B cell (primary cell): ENCODE data around the gene FRMD4A. TPM values are rescaled to one million over a fixed set of nuclear protein-coding genes. Genes with fewer than 3 reads are reported as not detected.

ENCODE experiments used
- ATAC-seq: fragments of 200-7000 bp; cut with Tn5 transposase; one replicate; pipeline ENCODE4 v1.10.0; 2021; ENCODE audit warnings: low read depth, mild to moderate bottlenecking, moderate number of reproducible peaks, moderate library complexity
- CTCF ChIA-PET: fragments of 350-600 bp; sonication (Branson Sonifier 250); formaldehyde crosslinking; loops from one replicate; lab custom pipeline; 2021; ENCODE audit warnings: antibody characterized with exemption, inconsistent platforms; lab: Charles Lee
- POLR2A ChIA-PET: fragments of 350-600 bp; sonication (Branson Sonifier 250); formaldehyde crosslinking; loops from one replicate; lab custom pipeline; 2021; ENCODE audit warnings: antibody characterized with exemption; lab: Charles Lee
- DNase-seq: peaks from one replicate; pipeline ENCODE4 v3.0.0; 2013
- H2AFZ ChIP-seq: 2 replicates; pipeline ENCODE4 v1.6.1; 2012; ENCODE audit warnings: mild to moderate bottlenecking, low read depth, low read length; ENCODE audit not compliant: insufficient read depth, poor library complexity, severe bottlenecking
- H3K27ac ChIP-seq, 2 donors: 1 replicate in 1 of 2; 2 replicates in 1 of 2; pipeline ENCODE4 v1.5.1; 2012 to 2013; ENCODE audit warnings: low read length in 2 of 2, mild to moderate bottlenecking in 2 of 2, moderate library complexity in 1 of 2
- H3K27me3 ChIP-seq, 4 experiments: fragments of 200-600 bp in 1 of 4; sonication (generic) in 1 of 4; replicated peaks in 1 of 4; 1 replicate in 2 of 4; 2 replicates in 2 of 4; pipeline versions ENCODE4 v1.6.1 to v1.7.0; 2013 to 2016; ENCODE audit warnings: low read length in 3 of 4, mild to moderate bottlenecking in 2 of 4, mixed read lengths in 1 of 4, moderate library complexity in 1 of 4; ENCODE audit not compliant: insufficient read depth in 4 of 4, control insufficient read depth in 3 of 4; ENCODE audit errors: control extremely low read depth in 1 of 4
- H3K36me3 ChIP-seq, 2 experiments: replicated peaks in 1 of 2; 1 replicate in 1 of 2; 2 replicates in 1 of 2; pipeline versions ENCODE4 v1.6.1 to v1.7.1; 2013; ENCODE audit warnings: low read length in 1 of 2; ENCODE audit not compliant: insufficient read depth in 2 of 2, control insufficient read depth in 1 of 2; ENCODE audit errors: control extremely low read depth in 1 of 2, extremely low read depth in 1 of 2
- H3K4me1 ChIP-seq, 2 donors: fragments of 200-600 bp in 1 of 2; sonication (generic) in 1 of 2; 1 replicate in 1 of 2; 2 replicates in 1 of 2; pipeline versions ENCODE4 v1.5.1 to v1.6.1; 2013 to 2017; ENCODE audit warnings: low read length in 2 of 2; ENCODE audit not compliant: control insufficient read depth in 2 of 2, insufficient read depth in 2 of 2
- H3K4me2 ChIP-seq: replicated peaks from 2 replicates; pipeline ENCODE3; 2012; ENCODE audit warnings: mild to moderate bottlenecking, low read depth, low read length; ENCODE audit not compliant: poor library complexity, severe bottlenecking
- H3K4me3 ChIP-seq, 5 experiments: fragments of 200-600 bp in 1 of 5; sonication (generic) in 1 of 5; 1 replicate in 3 of 5; 2 replicates in 2 of 5; pipeline versions ENCODE4 v1.5.1 to v1.7.0; 2011 to 2016; ENCODE audit warnings: low read length in 4 of 5, mild to moderate bottlenecking in 4 of 5, low read depth in 2 of 5, control low read depth in 1 of 5, moderate library complexity in 1 of 5; ENCODE audit not compliant: insufficient read depth in 1 of 5; ENCODE audit errors: control extremely low read depth in 1 of 5, extremely low read depth in 1 of 5
- H3K79me2 ChIP-seq: fragments of 200-600 bp; sonication (generic); one replicate; pipeline ENCODE4 v1.6.0; 2016; ENCODE audit warnings: low read length; ENCODE audit not compliant: control insufficient read depth, insufficient read depth
- H3K9ac ChIP-seq: fragments of 200-600 bp; sonication (generic); 2 replicates; pipeline ENCODE4 v1.6.1; 2017; ENCODE audit warnings: mild to moderate bottlenecking, low read length, moderate library complexity
- H3K9me3 ChIP-seq, 3 donors: one replicate each; pipeline versions ENCODE4 v1.6.1 to v1.7.1; 2013; ENCODE audit warnings: low read length in 2 of 3; ENCODE audit not compliant: control insufficient read depth in 2 of 3, insufficient read depth in 1 of 3; ENCODE audit errors: control extremely low read depth in 1 of 3
- H4K20me1 ChIP-seq: 2 replicates; pipeline ENCODE4 v1.6.0; 2012; ENCODE audit warnings: mild to moderate bottlenecking, low read length; ENCODE audit not compliant: insufficient read depth, control insufficient read depth, poor library complexity, severe bottlenecking
- H3K27ac Mint-ChIP-seq: one replicate; pipeline ENCODE4 v1.8.0; 2021; ENCODE audit warnings: mixed read lengths
- H3K27me3 Mint-ChIP-seq: one replicate; pipeline ENCODE4 v1.8.0; 2021; ENCODE audit warnings: mixed read lengths
- H3K4me1 Mint-ChIP-seq: one replicate; pipeline ENCODE4 v1.8.0; 2021; ENCODE audit warnings: mixed read lengths
- H3K4me3 Mint-ChIP-seq: one replicate; pipeline ENCODE4 v1.8.0; 2021; ENCODE audit warnings: mixed read lengths
- H3K9me3 Mint-ChIP-seq: one replicate; pipeline ENCODE4 v1.8.0; 2022; ENCODE audit warnings: mixed read lengths; ENCODE audit not compliant: insufficient read depth
- EZH2 ChIP-seq: IDR thresholded peaks from 2 replicates; pipeline ENCODE4 v1.6.1; 2012; ENCODE audit warnings: borderline replicate concordance, low read depth, mild to moderate bottlenecking, moderate library complexity, low read length; ENCODE audit not compliant: insufficient read depth, poor library complexity, severe bottlenecking
- WGBS: methylation state at CpG from one replicate; pipeline ENCODE4 v1.1.5; 2013; ENCODE audit warnings: missing lambda C conversion rate; ENCODE audit not compliant: insufficient coverage; 5-methylcytosine and 5-hydroxymethylcytosine counted together
- intact Hi-C: fragments of 100-400 bp; cut with micrococcal nuclease; formaldehyde crosslinking; loops from one replicate; pipeline ENCODE4 v1.10.0; 2022
- polyA plus RNA-seq: library from polyadenylated mRNA; depleted of rRNA; stranded (reverse); fragments of >200 nt; gene quantifications from 2 replicates; pipeline ENCODE4 v1.2.3, GENCODE V29; 2012
- total RNA-seq, 2 donors: library from RNA; stranded (reverse); fragments of 120-200 nt in 1 of 2; gene quantifications; 1 replicate in 1 of 2; 2 replicates in 1 of 2; pipeline versions ENCODE4 v1.2.3 to v1.2.4, GENCODE V29; 2013 to 2022
- TF ChIP-seq, protein P1 (sequence below): fragments of 200-600 bp; IDR thresholded peaks from one replicate; pipeline ENCODE4 v1.8.0; 2022; ENCODE audit warnings: antibody characterized with exemption, mild to moderate bottlenecking

Gene FRMD4A
- total and polyA plus RNA-seq, 2 donors (not counting 1 experiment from before 2014, with no cell fraction given), result 0.76 to 3.4 TPM

DNA sequence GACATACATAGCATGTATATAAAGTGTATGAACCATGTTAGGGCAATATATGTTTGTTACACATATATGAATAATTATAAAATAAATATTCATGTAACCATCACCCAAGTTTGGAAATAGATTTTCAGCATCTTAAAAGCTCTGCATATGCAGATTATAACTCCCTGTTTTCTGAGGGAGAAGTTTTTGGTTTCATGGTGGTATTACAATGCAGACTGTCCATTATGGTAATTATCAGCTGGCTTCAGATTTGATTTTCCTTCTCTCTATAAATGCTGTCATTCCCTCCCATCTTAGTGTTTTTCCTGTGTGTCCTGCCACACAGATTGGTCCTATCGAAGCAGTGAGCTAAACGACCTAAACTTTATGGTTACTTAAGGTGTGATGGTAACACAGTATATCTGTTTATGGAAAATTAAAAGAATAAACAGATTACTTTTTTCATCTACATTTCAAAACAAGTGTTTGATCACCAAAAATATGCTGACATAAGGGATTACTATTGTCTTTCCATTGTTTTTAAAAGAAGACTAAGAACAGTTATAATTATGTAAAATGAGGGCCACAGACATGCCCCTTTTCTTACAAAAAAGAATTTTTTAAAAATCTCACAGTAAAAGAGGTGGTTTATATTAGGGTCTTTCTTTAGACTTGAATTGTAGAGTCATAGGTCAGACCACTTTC, 726.2 kb downstream of the FRMD4A start:
- ATAC-seq, result no peak
- H3K4me1 ChIP-seq, result no peaks in the 10 kb centered on the region
- H3K9me3 ChIP-seq, result no peaks in the 10 kb centered on the region
- H3K27me3 Mint-ChIP-seq, result no peaks in the 10 kb centered on the region
- H3K9me3 Mint-ChIP-seq, result no peaks in the 10 kb centered on the region
- no peak overlapping the region for H3K27ac Mint-ChIP-seq
- H3K4me3 Mint-ChIP-seq, result no peak overlapping the region
- H3K27me3 ChIP-seq, result no peaks in the 10 kb centered on the region
- no peaks in the 10 kb centered on the region for H3K4me1 Mint-ChIP-seq
- WGBS, result no CpG with 5 or more reads among the region's 2 CpGs
- no peak overlapping the region for H3K4me2 ChIP-seq
- POLR2A ChIA-PET, result no interaction called here
- intact Hi-C loops, result no loop called here
- CTCF ChIA-PET, result interaction anchor here (0.9 kb wide), 1 partner anchor 14 kb away, joined by 3 read pairs; no protein-coding TSS in a partner anchor
- TF ChIP-seq, protein P1, sequence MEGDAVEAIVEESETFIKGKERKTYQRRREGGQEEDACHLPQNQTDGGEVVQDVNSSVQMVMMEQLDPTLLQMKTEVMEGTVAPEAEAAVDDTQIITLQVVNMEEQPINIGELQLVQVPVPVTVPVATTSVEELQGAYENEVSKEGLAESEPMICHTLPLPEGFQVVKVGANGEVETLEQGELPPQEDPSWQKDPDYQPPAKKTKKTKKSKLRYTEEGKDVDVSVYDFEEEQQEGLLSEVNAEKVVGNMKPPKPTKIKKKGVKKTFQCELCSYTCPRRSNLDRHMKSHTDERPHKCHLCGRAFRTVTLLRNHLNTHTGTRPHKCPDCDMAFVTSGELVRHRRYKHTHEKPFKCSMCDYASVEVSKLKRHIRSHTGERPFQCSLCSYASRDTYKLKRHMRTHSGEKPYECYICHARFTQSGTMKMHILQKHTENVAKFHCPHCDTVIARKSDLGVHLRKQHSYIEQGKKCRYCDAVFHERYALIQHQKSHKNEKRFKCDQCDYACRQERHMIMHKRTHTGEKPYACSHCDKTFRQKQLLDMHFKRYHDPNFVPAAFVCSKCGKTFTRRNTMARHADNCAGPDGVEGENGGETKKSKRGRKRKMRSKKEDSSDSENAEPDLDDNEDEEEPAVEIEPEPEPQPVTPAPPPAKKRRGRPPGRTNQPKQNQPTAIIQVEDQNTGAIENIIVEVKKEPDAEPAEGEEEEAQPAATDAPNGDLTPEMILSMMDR, result no peak
- no peak for TF ChIP-seq EZH2
- no peak overlapping the region for H3K27ac ChIP-seq
- no peak overlapping the region for H3K4me3 ChIP-seq
- no peak overlapping the region for H2AFZ ChIP-seq
- DNase-seq, result no peak
- no peaks in the 10 kb centered on the region for H3K79me2 ChIP-seq
- no peak overlapping the region for H3K9ac ChIP-seq
- H3K36me3 ChIP-seq, result peaks cover 6 to 44% of the 10 kb centered on the region in 2 experiments
- no peaks in the 10 kb centered on the region for H4K20me1 ChIP-seq

DNA sequence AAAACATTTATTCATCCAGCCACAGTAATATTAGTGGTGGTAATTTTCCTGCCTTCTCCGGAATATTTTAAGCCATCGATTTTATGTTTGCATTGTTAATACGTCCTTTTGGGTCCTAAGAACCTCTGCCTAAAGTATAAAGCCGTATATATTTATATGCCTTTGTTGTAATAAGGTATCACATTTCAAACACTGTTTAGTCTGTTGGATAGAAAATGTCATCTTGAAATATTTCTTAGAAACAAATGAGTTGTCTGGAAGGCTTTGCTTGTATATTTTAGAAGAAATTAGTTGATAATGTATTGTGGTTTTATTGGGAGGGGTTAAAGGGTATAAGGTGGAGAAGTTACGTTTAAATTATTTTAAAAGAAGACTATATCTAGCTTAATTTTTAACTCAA, 732.8 kb downstream of the FRMD4A start:
- intact Hi-C loops, result no loop called here
- no CpG with 5 or more reads among the region's 5 CpGs for WGBS

More for the DNA sequence above, 732.8 kb downstream of the FRMD4A start:
- H3K27me3 Mint-ChIP-seq, result no peaks in the 10 kb centered on the region
- Histone ChIP-seq H3K79me2 (peaks cover 18% of the 10 kb centered on the region), H4K20me1 (peaks cover 27% of the 10 kb centered on the region), H3K9me3 (no peaks in the 10 kb centered on the region), H3K4me3 (no peak overlapping the region), H3K9ac (no peak overlapping the region), H3K27ac (no peak overlapping the region), H3K4me2 (no peak overlapping the region), H2AFZ (no peak overlapping the region), H3K4me1 (no peaks in the 10 kb centered on the region), H3K27me3 (no peaks in the 10 kb centered on the region), H3K36me3 (peaks cover 8 to 30% of the 10 kb centered on the region in 2 experiments)
- CTCF ChIA-PET, result no interaction called here
- POLR2A ChIA-PET, result no interaction called here
- no peaks in the 10 kb centered on the region for H3K9me3 Mint-ChIP-seq
- no peak for DNase-seq
- peaks cover 5% of the 10 kb centered on the region for H3K4me1 Mint-ChIP-seq
- TF ChIP-seq, protein P1, result no peak
- TF ChIP-seq EZH2, result no peak
- H3K4me3 Mint-ChIP-seq, result no peak overlapping the region
- no peak for ATAC-seq
- H3K27ac Mint-ChIP-seq, result no peak overlapping the region
